Mucosa of stomach (tissue), 1 donor: Measurements from ENCODE around the gene SLAMF9.

ENCODE experiments used
- H3K27me3 ChIP-seq: one replicate; pipeline ENCODE4 v1.7.0; 2013; ENCODE audit warnings: mild to moderate bottlenecking, low read length; ENCODE audit not compliant: control insufficient read depth, insufficient read depth
- H3K36me3 ChIP-seq: one replicate; pipeline ENCODE4 v1.7.0; 2013; ENCODE audit warnings: low read length; ENCODE audit not compliant: control insufficient read depth, insufficient read depth
- H3K4me1 ChIP-seq: one replicate; pipeline ENCODE4 v1.7.0; 2013; ENCODE audit warnings: mild to moderate bottlenecking, low read length; ENCODE audit not compliant: control insufficient read depth, insufficient read depth
- H3K4me3 ChIP-seq: one replicate; pipeline ENCODE4 v1.7.0; 2013; ENCODE audit warnings: low read length
- H3K9ac ChIP-seq: one replicate; pipeline ENCODE4 v1.7.0; 2013; ENCODE audit warnings: mild to moderate bottlenecking, low read length, moderate library complexity
- H3K9me3 ChIP-seq: one replicate; pipeline ENCODE4 v1.7.0; 2013; ENCODE audit warnings: mild to moderate bottlenecking, low read length, moderate library complexity; ENCODE audit not compliant: control insufficient read depth
- donor health status: Pancreatic carcinoma.

Gene SLAMF9

DNA sequence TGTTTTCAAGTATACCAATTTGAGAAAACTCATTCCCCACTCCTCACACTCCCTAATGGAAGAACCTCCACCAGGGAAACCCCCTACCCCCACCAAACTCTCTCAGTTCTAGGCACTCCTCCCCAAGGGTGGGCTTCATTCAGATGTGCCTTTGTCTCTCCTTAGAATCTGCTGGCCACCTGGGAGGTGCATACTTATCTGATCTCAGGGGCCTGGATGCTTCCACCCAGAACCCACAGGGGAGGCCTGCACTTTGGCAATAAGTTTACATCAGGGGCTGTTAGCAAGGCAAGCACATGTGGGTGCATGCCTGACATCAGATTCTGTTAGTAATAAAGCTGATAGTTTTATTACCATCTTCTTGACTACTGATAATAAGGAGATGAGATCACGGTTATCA lies 32.5 kb upstream of the SLAMF9 start:
- Histone ChIP-seq H3K4me1 (peaks cover 17% of the 10 kb centered on the region), H3K36me3 (peaks cover 7% of the 10 kb centered on the region), H3K4me3 (no peak overlapping the region), H3K9me3 (no peaks in the 10 kb centered on the region), H3K9ac (no peak overlapping the region), H3K27me3 (no peaks in the 10 kb centered on the region)

DNA sequence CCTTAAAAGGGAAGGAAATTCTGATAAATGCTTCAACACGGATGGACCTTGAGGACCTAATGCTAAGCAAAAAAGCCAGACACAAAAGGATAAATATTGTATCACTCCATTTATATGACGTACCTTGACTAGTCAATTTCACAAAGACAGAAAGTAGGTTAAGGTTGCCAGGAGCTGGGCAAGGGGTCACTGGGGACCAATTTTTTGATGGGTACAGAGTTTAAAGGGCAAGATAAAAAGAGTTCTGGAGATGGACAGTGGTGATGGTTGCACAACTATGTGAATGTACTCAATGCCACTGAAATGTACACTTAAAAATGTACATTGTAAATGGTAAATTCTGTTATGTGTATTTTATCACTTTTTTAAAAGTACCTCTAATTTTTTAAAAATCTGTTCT lies 32.1 kb upstream of the SLAMF9 start:
- H3K4me3 ChIP-seq, result no peak overlapping the region
- no peaks in the 10 kb centered on the region for H3K27me3 ChIP-seq
- no peak overlapping the region for H3K9ac ChIP-seq
- no peaks in the 10 kb centered on the region for H3K9me3 ChIP-seq
- peaks cover 11% of the 10 kb centered on the region for H3K36me3 ChIP-seq
- H3K4me1 ChIP-seq, result peaks cover 17% of the 10 kb centered on the region

GRCh38 chr1:159985473-159985872 lies 31.4 kb upstream of the SLAMF9 start:
- Histone ChIP-seq H3K4me3 (no peak overlapping the region), H3K9ac (no peak overlapping the region), H3K36me3 (peaks cover 14% of the 10 kb centered on the region), H3K27me3 (no peaks in the 10 kb centered on the region), H3K9me3 (no peaks in the 10 kb centered on the region), H3K4me1 (peaks cover 17% of the 10 kb centered on the region)

DNA sequence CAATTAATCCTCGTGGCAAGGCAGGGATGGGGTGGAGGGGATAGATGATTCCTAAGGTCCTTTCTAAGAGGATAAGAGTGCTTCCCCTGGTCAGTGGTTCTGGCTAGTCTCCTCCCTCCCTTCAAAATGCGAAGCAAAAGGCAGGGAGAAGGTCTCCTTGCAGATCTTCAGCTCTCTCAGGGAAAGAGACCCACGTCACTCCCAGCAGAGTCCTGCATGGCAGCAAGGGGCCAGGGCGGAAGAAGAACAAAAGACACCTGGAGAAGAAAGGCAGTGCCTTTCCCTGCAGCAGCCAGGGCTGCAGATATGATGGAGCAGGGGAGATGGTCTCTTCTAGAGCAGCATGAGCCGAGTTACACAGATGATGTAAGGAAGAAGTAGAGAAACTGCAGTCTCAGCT lies 29.6 kb upstream of the SLAMF9 start:
- Histone ChIP-seq H3K27me3 (no peaks in the 10 kb centered on the region), H3K4me3 (no peak overlapping the region), H3K9me3 (no peaks in the 10 kb centered on the region), H3K4me1 (peaks cover 17% of the 10 kb centered on the region), H3K9ac (no peak overlapping the region), H3K36me3 (peaks cover 14% of the 10 kb centered on the region)

GRCh38 chr1:159982280-159982679 lies 28.2 kb upstream of the SLAMF9 start:
- Histone ChIP-seq H3K27me3 (no peaks in the 10 kb centered on the region), H3K9ac (no peak overlapping the region), H3K4me3 (no peak overlapping the region), H3K9me3 (no peaks in the 10 kb centered on the region), H3K36me3 (peaks cover 20% of the 10 kb centered on the region), H3K4me1 (peaks cover 18% of the 10 kb centered on the region)

GRCh38 chr1:159981351-159982055 lies 27.5 kb upstream of the SLAMF9 start:
- H3K27me3 ChIP-seq, result no peaks in the 10 kb centered on the region
- no peak overlapping the region for H3K9ac ChIP-seq
- H3K4me3 ChIP-seq, result no peak overlapping the region
- peaks cover 16% of the 10 kb centered on the region for H3K4me1 ChIP-seq
- peaks cover 21% of the 10 kb centered on the region for H3K36me3 ChIP-seq
- H3K9me3 ChIP-seq, result no peaks in the 10 kb centered on the region

- Histone ChIP-seq H3K27me3 (no peaks in the 10 kb centered on the region), H3K9me3 (no peaks in the 10 kb centered on the region), H3K4me3 (no peak overlapping the region), H3K9ac (no peak overlapping the region), H3K36me3 (peaks cover 21% of the 10 kb centered on the region), H3K4me1 (peaks cover 16% of the 10 kb centered on the region)
Measured at GRCh38 chr1:159980786-159981185, 26.7 kb upstream of the SLAMF9 start.

DNA sequence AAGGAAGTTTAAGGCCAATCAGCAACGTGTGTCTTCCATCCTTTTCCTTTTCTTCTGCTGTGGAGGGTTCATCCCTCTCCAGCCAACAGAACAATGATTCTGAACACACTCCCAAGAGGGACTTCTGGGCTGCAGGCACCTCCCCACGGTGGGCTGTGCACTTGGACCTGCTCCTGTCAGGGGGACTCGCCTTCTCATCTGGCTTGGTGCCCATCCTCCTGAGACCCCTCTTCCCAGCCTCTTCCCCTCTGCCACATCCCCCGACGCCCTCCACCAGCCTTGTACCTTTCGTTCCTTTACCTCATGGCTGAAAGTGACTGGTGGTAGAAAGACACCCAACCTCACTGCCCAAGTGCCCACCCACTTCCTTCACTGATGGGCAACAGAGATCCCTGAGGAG lies 26.0 kb upstream of the SLAMF9 start:
- Histone ChIP-seq H3K9ac (no peak overlapping the region), H3K4me3 (no peak overlapping the region), H3K4me1 (peaks cover 13% of the 10 kb centered on the region), H3K9me3 (no peaks in the 10 kb centered on the region), H3K36me3 (peaks cover 19% of the 10 kb centered on the region), H3K27me3 (no peaks in the 10 kb centered on the region)

DNA sequence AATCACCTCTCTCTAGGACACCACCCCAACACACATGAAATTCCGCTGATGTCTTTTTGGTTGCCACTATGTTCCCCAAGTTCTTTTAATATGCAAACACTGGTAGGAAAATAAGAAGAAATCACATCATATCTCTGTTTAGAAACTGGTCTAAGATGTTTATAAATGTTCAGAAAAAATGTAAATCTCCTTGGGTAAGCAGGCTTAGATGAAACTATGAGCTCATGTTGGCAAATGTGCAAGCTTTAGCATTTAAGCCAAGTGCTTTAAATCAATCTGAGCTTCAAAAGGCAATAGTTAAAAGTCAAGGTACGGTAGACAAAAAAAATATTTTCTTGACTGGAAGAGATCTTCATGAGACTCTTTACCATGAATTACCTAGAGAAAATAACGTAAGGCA lies 25.2 kb upstream of the SLAMF9 start:
- H3K9ac ChIP-seq, result no peak overlapping the region
- H3K9me3 ChIP-seq, result no peaks in the 10 kb centered on the region
- H3K4me3 ChIP-seq, result no peak overlapping the region
- peaks cover 11% of the 10 kb centered on the region for H3K4me1 ChIP-seq
- H3K27me3 ChIP-seq, result no peaks in the 10 kb centered on the region
- H3K36me3 ChIP-seq, result peaks cover 22% of the 10 kb centered on the region

DNA sequence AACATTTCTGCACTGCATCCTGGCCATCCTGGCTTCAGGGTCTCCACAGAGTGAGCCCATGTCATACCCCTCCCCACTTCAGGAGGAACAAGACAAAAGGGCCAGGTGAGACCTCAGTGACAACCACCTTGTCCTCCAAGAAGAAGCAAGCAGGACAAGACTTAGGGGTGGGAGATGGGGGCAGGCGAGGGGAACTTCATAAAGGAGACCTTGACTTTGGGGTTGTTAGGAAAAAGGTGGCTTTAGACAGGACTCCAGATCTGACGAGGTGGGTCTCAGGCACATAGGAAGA lies 24.0 kb upstream of the SLAMF9 start:
- H3K9ac ChIP-seq, result no peak overlapping the region
- no peaks in the 10 kb centered on the region for H3K9me3 ChIP-seq
- H3K27me3 ChIP-seq, result no peaks in the 10 kb centered on the region
- peaks cover 22% of the 10 kb centered on the region for H3K36me3 ChIP-seq
- H3K4me3 ChIP-seq, result no peak overlapping the region
- H3K4me1 ChIP-seq, result peaks cover 14% of the 10 kb centered on the region

DNA sequence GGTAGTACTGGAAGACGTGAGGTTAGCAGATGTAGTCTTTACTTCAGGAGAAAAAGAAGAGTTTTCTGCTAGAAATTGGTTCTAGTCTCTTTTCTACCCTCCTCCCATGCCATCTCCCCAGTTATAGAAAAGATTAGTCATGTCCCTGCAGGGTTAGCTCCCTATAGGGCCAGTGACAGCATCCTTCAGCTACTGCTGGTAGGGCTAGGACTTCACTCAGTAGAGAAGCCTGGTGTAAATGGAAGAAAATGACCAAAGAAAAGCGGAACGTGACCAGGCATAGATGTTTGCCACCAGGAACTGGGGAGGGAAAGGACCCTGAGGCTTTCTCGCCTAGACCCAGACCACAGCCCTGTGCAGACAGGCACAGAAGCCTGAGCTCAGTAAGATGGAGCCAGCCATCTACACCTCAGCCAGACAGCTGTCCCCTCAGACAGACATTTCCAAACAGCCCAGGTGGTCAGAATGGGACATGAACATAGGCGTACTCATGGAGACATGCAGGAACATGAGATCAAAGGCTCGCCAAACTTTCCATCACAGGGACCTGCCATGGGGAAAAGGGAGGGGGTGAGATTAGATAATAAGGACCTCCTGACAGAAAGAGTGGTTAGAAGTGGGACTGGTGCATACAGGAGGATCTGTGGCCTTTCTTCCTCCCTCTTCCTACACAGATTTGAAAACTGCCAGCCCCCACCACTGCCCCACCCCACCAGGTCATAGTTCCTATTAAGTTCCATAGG lies 23.5 kb upstream of the SLAMF9 start:
- Histone ChIP-seq H3K27me3 (no peaks in the 10 kb centered on the region), H3K9me3 (no peaks in the 10 kb centered on the region), H3K9ac (no peak overlapping the region)

GRCh38 chr1:159974350-159974965 lies 20.4 kb upstream of the SLAMF9 start:
- H3K4me1 ChIP-seq, result peaks cover 41% of the 10 kb centered on the region
- no peak overlapping the region for H3K9ac ChIP-seq
- H3K9me3 ChIP-seq, result no peaks in the 10 kb centered on the region
- H3K4me3 ChIP-seq, result no peak overlapping the region
- H3K27me3 ChIP-seq, result no peaks in the 10 kb centered on the region
- peaks cover 11% of the 10 kb centered on the region for H3K36me3 ChIP-seq

More for the DNA sequence above, 23.5 kb upstream of the SLAMF9 start:
- no peak overlapping the region for H3K4me3 ChIP-seq
- H3K4me1 ChIP-seq, result peaks cover 20% of the 10 kb centered on the region
- H3K36me3 ChIP-seq, result peaks cover 22% of the 10 kb centered on the region
